ENCODE data around the gene ZNF428.

The ZNF428 gene

DNA sequence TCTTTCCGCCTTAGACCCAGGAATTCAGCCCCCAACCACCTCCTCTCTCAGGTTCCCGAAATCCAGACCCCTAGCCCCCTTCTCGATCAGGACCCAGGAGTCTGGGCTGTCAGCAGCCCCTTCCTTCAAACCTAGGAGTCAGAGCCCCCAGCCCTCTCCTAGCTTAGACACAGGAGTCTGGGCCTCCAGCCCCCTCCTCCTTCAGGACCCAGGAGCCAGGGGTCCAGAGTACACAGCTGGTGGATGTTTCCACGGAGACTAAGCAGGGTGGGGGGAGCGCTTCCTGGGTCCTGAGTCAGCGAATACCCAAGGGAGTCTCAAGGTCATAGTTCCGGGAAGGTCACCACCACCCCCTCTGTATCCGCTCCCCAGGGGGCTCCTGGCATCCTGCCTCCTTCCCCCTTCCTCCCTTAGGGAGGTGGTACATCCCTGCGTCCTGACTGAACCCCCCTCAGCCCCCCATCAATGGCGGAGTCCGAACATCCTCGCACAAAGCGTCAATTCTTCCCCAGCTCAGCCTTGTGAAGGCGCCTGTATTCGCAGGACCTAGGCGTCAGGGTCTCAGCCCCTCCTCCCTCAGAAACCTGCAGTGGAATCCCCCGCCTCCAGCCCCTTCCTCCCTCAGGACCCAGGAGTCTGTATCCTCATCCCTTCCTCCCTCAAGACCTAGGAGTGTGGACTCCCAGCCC lies 15.6 kb upstream of the ZNF428 start:
- POLR2A ChIA-PET: no interaction called here

GRCh38 chr19:43634506-43634871 lies 15.1 kb upstream of the ZNF428 start:
- CTCF ChIA-PET: no interaction called here
- no peak for DNase-seq (ENCODE audit: extremely low spot score)
- POLR2A ChIA-PET: no interaction called here
- TF ChIP-seq SUZ12 (IDR thresholded peaks at IDR 0.05) (no peak), NFRKB (IDR thresholded peaks at IDR 0.05) (no peak), L3MBTL2 (conservative IDR thresholded peaks at IDR 0.05) (no peak)

More for the DNA sequence above, 15.6 kb upstream of the ZNF428 start:
- CTCF ChIA-PET: no interaction called here
- TF ChIP-seq L3MBTL2 (conservative IDR thresholded peaks at IDR 0.05) (no peak), FOXM1 (IDR thresholded peaks at IDR 0.05; ENCODE audit: borderline replicate concordance) (no peak), TARDBP (IDR thresholded peaks at IDR 0.05) (no peak), FOXK2 (IDR thresholded peaks at IDR 0.05) (no peak), ELF4 (IDR thresholded peaks at IDR 0.05) (no peak), NFRKB (IDR thresholded peaks at IDR 0.05) (no peak), BHLHE40 (IDR thresholded peaks at IDR 0.05; ENCODE audit: borderline replicate concordance) (no peak), SP1 (IDR thresholded peaks at IDR 0.05) (no peak), ZNF384 (IDR thresholded peaks at IDR 0.05) (no peak), PKNOX1 (IDR thresholded peaks at IDR 0.05) (no peak), ARNT (IDR thresholded peaks at IDR 0.05) (no peak), HDGF (IDR thresholded peaks at IDR 0.05; ENCODE audit: borderline replicate concordance) (no peak), LEF1 (IDR thresholded peaks at IDR 0.05; ENCODE audit: borderline replicate concordance) (no peak), SUZ12 (IDR thresholded peaks at IDR 0.05) (no peak), CTBP1 (IDR thresholded peaks at IDR 0.05; ENCODE audit: borderline replicate concordance) (no peak), FOXA1 (IDR thresholded peaks at IDR 0.05) (no peak)
- no peak for DNase-seq (ENCODE audit: extremely low spot score)

DNA sequence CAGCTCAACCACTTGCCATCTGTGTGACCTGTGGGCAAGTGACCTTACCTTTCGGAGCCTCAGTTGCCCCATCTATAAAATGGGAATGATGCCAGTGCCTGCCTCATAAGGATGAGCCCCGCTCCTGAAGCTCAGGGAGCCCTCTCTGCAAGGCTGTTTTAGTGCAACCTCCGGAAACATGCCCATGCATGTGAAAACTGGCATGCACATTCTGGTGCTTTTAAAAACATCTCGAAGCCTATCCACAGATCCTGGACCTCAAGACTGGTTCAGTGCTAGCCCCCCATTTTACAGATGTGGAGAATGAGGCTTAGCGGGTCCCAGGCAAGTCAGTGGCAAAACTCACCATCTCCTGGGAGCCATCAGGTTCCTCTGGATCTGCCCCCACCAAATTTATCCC lies 14.6 kb upstream of the ZNF428 start:
- TF ChIP-seq FOXK2 (IDR thresholded peaks at IDR 0.05): no peak
- no peak for TF ChIP-seq FOXM1 (IDR thresholded peaks at IDR 0.05; ENCODE audit: borderline replicate concordance)
- no peak for TF ChIP-seq ZNF384 (IDR thresholded peaks at IDR 0.05)
- no peak for TF ChIP-seq SUZ12 (IDR thresholded peaks at IDR 0.05)
- TF ChIP-seq LEF1 (IDR thresholded peaks at IDR 0.05; ENCODE audit: borderline replicate concordance): no peak
- no peak for TF ChIP-seq CTBP1 (IDR thresholded peaks at IDR 0.05; ENCODE audit: borderline replicate concordance)
- no peak for TF ChIP-seq TARDBP (IDR thresholded peaks at IDR 0.05)
- no peak for TF ChIP-seq ARNT (IDR thresholded peaks at IDR 0.05)
- no peak for TF ChIP-seq L3MBTL2 (conservative IDR thresholded peaks at IDR 0.05)
- no peak for TF ChIP-seq BHLHE40 (IDR thresholded peaks at IDR 0.05; ENCODE audit: borderline replicate concordance)
- no peak for DNase-seq (ENCODE audit: extremely low spot score)
- CTCF ChIA-PET: no interaction called here
- POLR2A ChIA-PET: no interaction called here

- DNase-seq (ENCODE audit: extremely low spot score): no peak
- CTCF ChIA-PET: no interaction called here
- TF ChIP-seq FOXK2 (IDR thresholded peaks at IDR 0.05): no peak
- TF ChIP-seq HDGF (IDR thresholded peaks at IDR 0.05; ENCODE audit: borderline replicate concordance): no peak
- no peak for TF ChIP-seq BHLHE40 (IDR thresholded peaks at IDR 0.05; ENCODE audit: borderline replicate concordance)
- POLR2A ChIA-PET: no interaction called here
These were observed 14.1 kb upstream of the ZNF428 start for GRCh38 chr19:43633520-43633919.

GRCh38 chr19:43631491-43631890 lies 12.1 kb upstream of the ZNF428 start:
- ChIA-PET CTCF (no interaction called here), POLR2A (no interaction called here)
- DNase-seq (ENCODE audit: extremely low spot score): no peak
- TF ChIP-seq PKNOX1 (IDR thresholded peaks at IDR 0.05): no peak
- TF ChIP-seq FOXK2 (IDR thresholded peaks at IDR 0.05): no peak
- TF ChIP-seq FOXM1 (IDR thresholded peaks at IDR 0.05; ENCODE audit: borderline replicate concordance): no peak
- TF ChIP-seq BHLHE40 (IDR thresholded peaks at IDR 0.05; ENCODE audit: borderline replicate concordance): no peak
- no peak for TF ChIP-seq LEF1 (IDR thresholded peaks at IDR 0.05; ENCODE audit: borderline replicate concordance)
- no peak for TF ChIP-seq NFRKB (IDR thresholded peaks at IDR 0.05)
- TF ChIP-seq CTBP1 (IDR thresholded peaks at IDR 0.05; ENCODE audit: borderline replicate concordance): no peak

DNA sequence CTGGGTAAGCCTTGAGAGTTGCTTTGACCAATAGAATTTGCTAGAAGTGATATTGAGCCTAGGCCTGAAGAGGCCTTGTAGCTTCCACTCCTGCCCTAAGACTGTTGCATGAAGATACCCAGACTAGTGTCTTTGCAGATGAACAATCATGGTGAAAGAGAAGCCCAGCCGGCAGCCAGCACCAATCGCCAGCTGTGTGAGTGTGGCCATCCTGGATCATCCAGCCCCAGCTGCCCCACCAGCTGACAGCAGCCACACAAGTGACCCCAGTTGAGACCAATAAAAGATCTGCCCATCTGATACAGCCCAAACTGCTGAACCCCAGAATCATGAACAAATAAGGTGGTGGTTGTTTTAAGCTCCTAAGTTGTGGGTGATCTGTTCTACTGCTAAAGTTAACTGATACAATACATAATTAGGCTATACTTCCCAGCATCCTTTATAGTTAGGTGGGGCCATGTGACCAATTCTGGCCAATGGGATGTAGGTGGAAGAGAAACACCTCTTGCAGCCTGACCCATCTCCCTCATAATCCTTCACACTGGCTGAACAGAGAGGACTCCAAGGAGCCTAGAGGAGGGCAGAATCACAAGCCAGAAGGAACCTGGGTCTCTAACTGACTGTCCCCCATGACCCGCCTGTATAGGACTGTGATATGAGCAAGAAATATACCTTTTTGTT lies 9.4 kb upstream of the ZNF428 start:
- no peak for TF ChIP-seq FOXK2 (IDR thresholded peaks at IDR 0.05)
- TF ChIP-seq ZNF384 (IDR thresholded peaks at IDR 0.05): no peak
- TF ChIP-seq SUZ12 (IDR thresholded peaks at IDR 0.05): no peak
- no peak for TF ChIP-seq L3MBTL2 (conservative IDR thresholded peaks at IDR 0.05)
- no peak for TF ChIP-seq ARNT (IDR thresholded peaks at IDR 0.05)
- no peak for TF ChIP-seq FOXM1 (IDR thresholded peaks at IDR 0.05; ENCODE audit: borderline replicate concordance)
- TF ChIP-seq FOXA1 (IDR thresholded peaks at IDR 0.05): no peak
- TF ChIP-seq TARDBP (IDR thresholded peaks at IDR 0.05): no peak
- no peak for TF ChIP-seq PKNOX1 (IDR thresholded peaks at IDR 0.05)
- no peak for TF ChIP-seq SP1 (IDR thresholded peaks at IDR 0.05)
- no peak for TF ChIP-seq NFRKB (IDR thresholded peaks at IDR 0.05)
- ChIA-PET CTCF (no interaction called here), POLR2A (no interaction called here)
- DNase-seq (ENCODE audit: extremely low spot score): no peak
